ENCODE data around the gene STXBP5.

GRCh38 chr6:147371325-147371724 lies 167.1 kb downstream of the STXBP5 start:
- TF ChIP-seq FOS (IDR thresholded peaks at IDR 0.05; ENCODE audit: low read depth, low read length): no peak
- TF ChIP-seq CTCF (conservative IDR thresholded peaks at IDR 0.05; ENCODE audit: low read depth, low read length): no peak
- TF ChIP-seq CEBPB (IDR thresholded peaks at IDR 0.05; ENCODE audit: low read depth, low read length): no peak

All from IMR-90 (cell line).